Heart right ventricle (tissue), 16 donors: ENCODE results near the gene RFPL2. TPM values are rescaled to one million over a fixed set of nuclear protein-coding genes. Genes with fewer than 3 reads are reported as not detected.

Source experiments
- ATAC-seq, 8 donors: fragments of 200-7000 bp; cut with Tn5 transposase; one replicate each; pipeline ENCODE4 v1.9.1; 2020; ENCODE audit warnings: mild to moderate bottlenecking in 8 of 8, moderate library complexity in 8 of 8, moderate number of reproducible peaks in 1 of 8
- DNase-seq, 2 donors: peaks; one replicate each; pipeline ENCODE4 v3.0.0-alpha.2; 2020
- H3K27ac ChIP-seq, 10 donors: fragments of 200-600 bp; sonication (generic) in 2 of 10; one replicate each; pipeline versions ENCODE4 v1.5.0 to v1.8.0; 2020 to 2022; ENCODE audit warnings: mild to moderate bottlenecking in 3 of 10
- H3K27me3 ChIP-seq, 7 donors: fragments of 200-600 bp; one replicate each; pipeline ENCODE4 v1.8.0; 2021 to 2022; ENCODE audit warnings: mild to moderate bottlenecking in 2 of 7
- H3K36me3 ChIP-seq, 9 donors: fragments of 200-600 bp; sonication (generic) in 1 of 9; one replicate each; pipeline versions ENCODE4 v1.5.0 to v1.8.0; 2020 to 2022; ENCODE audit warnings: mild to moderate bottlenecking in 2 of 9
- H3K4me1 ChIP-seq, 9 donors: fragments of 200-600 bp; sonication (generic) in 1 of 9; one replicate each; pipeline versions ENCODE4 v1.5.0 to v1.8.0; 2020 to 2022; ENCODE audit warnings: mild to moderate bottlenecking in 4 of 9
- H3K4me3 ChIP-seq, 10 donors: fragments of 200-600 bp; sonication (generic) in 2 of 10; one replicate each; pipeline versions ENCODE4 v1.5.0 to v1.8.0; 2020 to 2022; ENCODE audit warnings: mild to moderate bottlenecking in 7 of 10, moderate library complexity in 2 of 10
- H3K9me3 ChIP-seq, 11 donors: fragments of 200-600 bp in 10 of 11; sonication (generic) in 2 of 11; one replicate each; pipeline versions ENCODE4 v1.5.0 to v1.8.0; 2013 to 2022; ENCODE audit warnings: mild to moderate bottlenecking in 2 of 11, control low read depth in 1 of 11, moderate library complexity in 1 of 11
- WGBS, 2 donors: extraction: QIAGEN DNeasy Blood & Tissue Kit; methylation state at CpG; one replicate each; pipeline ENCODE4 v1.1.7; 2013; ENCODE audit warnings: inconsistent platforms in 1 of 2; 5-methylcytosine and 5-hydroxymethylcytosine counted together
- intact Hi-C, 10 donors: fragments of 100-400 bp; cut with DNase I; formaldehyde crosslinking; loops; one replicate each; pipeline versions ENCODE4 v1.11.1 to v1.14.2; 2022
- polyA plus RNA-seq, 2 donors: library from polyadenylated mRNA; stranded (reverse); fragments of 200-250 nt; gene quantifications; one replicate each; pipeline ENCODE4 v1.2.3, GENCODE V29; 2013
- total RNA-seq, 10 donors: library from RNA; stranded (reverse); fragmentation: NEBNext Ultra II Directional in 3 of 10; extraction: Animal tissue kit (Norgen Biotek cat#: 25700) in 3 of 10; gene quantifications; one replicate each; pipeline versions ENCODE4 v1.2.1 to v1.2.4, GENCODE V29; 2021 to 2023
- TF ChIP-seq, protein P1 (sequence below), 9 donors: fragments of 200-600 bp; sonication (generic) in 2 of 9; IDR thresholded peaks; one replicate each; pipeline versions ENCODE4 v1.5.0 to v1.8.0; 2021 to 2022; ENCODE audit warnings: antibody characterized with exemption in 9 of 9, mild to moderate bottlenecking in 5 of 9, moderate library complexity in 1 of 9
- donor health status: Arrhythmogenic right ventricular cardiomyopathy.
- donor health status: ischemic (EF 13 %, LVEDD 7.1; RV severe dilation, severe dysfunction).
- donor health status: healthy with polysubstance abuse.
- donor health status: DM: no; HTN: yes; CAD: no.
- donor health status: DM: no; HTN: no; CAD: no.
- donor health status: ischemic (EF 25% LVEDD 6.9; RV normal size, moderate dysfunction).
- donor health status: ischemic (EF 25% LVEDD 5.7; RV mildly dilated, moderate dysfunction).
- donor health status: healthy.
- donor health status: DM: yes; HTN: yes; CAD: no.
- donor health status: Ischemic cardiomyopathy.
- donor health status: ischemic (EF 35%, LVEDD 5.7; RV mildly dilated, moderate dysfunction).
- donor health status: nonischemic (EF 11% LVEDD 7.7; RV severe dilation, severe dysfunction).
- donor health status: DM: yes; HTN: yes; CAD: no.
- donor health status: PGD.
- donor health status: ischemic (EF 29% LVEDD 5.4; RV normal size, mild dysfunction).
- donor health status: nonischemic (EF 23%, LVEDD 6.1; RV moderate dilation, normal function).

The RFPL2 gene
- total and polyA plus RNA-seq, 12 donors, result 0.03 TPM; not detected in 11

DNA sequence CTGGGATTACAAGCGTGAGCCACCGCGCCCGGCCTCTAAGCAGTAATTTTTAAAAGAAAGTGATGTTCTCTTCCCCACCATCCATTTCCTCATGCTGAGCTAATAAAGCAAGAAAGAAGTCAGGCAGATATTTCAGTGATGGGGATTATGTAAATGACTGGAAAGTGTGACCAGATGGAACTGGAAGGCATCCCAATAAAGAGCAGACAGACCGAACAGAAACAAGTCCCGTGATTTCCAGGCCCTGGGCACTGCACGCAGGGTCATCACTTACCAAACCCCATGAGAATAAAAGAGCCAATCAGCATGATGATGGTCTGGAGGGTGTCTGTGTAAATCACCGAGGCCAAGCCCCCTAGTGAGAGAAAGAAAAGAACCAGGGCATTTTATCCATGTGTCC lies 32.1 kb upstream of the RFPL2 start:
- DNase-seq (no peak), ATAC-seq (no peak)
- H3K27me3 ChIP-seq, result peaks cover 0 to 15% (median 4%) of the 10 kb centered on the region in 7 donors
- H3K9me3 ChIP-seq, result no peaks in the 10 kb centered on the region
- no peaks in the 10 kb centered on the region for H3K4me1 ChIP-seq
- H3K36me3 ChIP-seq, result no peaks in the 10 kb centered on the region
- no peak overlapping the region for H3K4me3 ChIP-seq
- TF ChIP-seq, protein P1, sequence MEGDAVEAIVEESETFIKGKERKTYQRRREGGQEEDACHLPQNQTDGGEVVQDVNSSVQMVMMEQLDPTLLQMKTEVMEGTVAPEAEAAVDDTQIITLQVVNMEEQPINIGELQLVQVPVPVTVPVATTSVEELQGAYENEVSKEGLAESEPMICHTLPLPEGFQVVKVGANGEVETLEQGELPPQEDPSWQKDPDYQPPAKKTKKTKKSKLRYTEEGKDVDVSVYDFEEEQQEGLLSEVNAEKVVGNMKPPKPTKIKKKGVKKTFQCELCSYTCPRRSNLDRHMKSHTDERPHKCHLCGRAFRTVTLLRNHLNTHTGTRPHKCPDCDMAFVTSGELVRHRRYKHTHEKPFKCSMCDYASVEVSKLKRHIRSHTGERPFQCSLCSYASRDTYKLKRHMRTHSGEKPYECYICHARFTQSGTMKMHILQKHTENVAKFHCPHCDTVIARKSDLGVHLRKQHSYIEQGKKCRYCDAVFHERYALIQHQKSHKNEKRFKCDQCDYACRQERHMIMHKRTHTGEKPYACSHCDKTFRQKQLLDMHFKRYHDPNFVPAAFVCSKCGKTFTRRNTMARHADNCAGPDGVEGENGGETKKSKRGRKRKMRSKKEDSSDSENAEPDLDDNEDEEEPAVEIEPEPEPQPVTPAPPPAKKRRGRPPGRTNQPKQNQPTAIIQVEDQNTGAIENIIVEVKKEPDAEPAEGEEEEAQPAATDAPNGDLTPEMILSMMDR (IDR thresholded peaks at IDR 0.05), result no peak
- 72 to 75% methylated on average over 8 of the region's 8 CpGs for WGBS, 2 donors
- no peak overlapping the region for H3K27ac ChIP-seq
- intact Hi-C loops, result no loop called here

DNA sequence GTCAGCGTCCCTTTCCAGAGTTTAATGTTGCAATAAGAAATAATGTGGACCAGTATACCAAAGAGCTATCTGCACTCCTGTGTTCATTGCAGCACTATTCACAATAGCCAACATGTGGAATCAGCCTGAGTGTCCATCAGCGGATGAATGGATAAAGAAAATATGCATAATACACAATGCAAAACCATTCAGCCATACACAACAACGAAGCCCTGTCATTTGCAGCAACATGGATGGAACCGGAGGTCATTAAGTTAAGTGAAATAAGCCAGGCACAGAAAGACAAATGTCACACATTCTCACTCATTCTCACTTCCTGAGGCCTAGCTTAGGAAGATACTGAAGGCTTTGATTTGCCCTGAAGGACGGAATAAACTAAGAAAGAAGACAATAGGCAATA lies 28.2 kb upstream of the RFPL2 start:
- intact Hi-C loops, result no loop called here
- ATAC-seq (no peak), DNase-seq (no peak)
- H3K27ac ChIP-seq, result no peak overlapping the region
- peaks cover 0 to 19% (median 4%) of the 10 kb centered on the region in 7 donors for H3K27me3 ChIP-seq
- WGBS, 2 donors, result 80 to 82% methylated on average over 5 of the region's 5 CpGs
- TF ChIP-seq, protein P1 (IDR thresholded peaks at IDR 0.05), result no peak
- no peaks in the 10 kb centered on the region for H3K4me1 ChIP-seq
- H3K9me3 ChIP-seq, result no peaks in the 10 kb centered on the region
- no peak overlapping the region for H3K4me3 ChIP-seq
- peaks cover 0 to 15% (median 0%) of the 10 kb centered on the region in 9 donors for H3K36me3 ChIP-seq

DNA sequence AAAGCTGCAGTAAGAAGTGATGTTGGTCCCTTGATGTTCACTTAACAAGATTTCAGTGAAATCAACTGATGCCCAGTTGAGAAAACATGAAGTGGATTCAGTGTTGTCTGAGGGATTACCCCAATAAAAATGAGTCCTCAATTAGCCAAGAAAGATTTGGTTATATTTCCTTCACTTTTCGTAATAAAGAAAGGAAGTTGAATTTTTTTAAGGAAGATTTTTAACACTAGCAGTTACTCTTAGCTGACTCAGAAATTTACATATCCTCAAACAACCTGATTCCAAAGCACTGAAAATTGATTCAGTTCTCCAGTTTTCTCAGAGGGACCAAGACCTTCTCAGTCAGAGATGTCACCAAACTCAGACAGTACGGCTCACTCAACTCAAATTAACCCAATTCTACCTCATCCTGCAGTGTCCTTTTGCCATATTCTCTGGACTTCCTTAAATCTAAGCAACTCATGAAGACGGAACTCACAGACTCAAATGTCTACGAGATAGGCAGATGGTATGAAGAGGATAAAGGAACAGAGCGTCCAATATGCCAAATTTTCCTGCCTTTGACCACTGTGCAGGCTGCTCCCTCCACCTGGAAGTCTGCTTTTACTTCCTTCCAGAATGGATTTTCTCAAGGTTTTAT lies 27.4 kb upstream of the RFPL2 start:
- Histone ChIP-seq H3K4me1 (no peaks in the 10 kb centered on the region), H3K4me3 (no peak overlapping the region), H3K36me3 (peaks cover 0 to 15% (median 0%) of the 10 kb centered on the region in 9 donors), H3K9me3 (no peaks in the 10 kb centered on the region), H3K27ac (no peak overlapping the region), H3K27me3 (peaks cover 0 to 19% (median 4%) of the 10 kb centered on the region in 7 donors)
- TF ChIP-seq, protein P1 (IDR thresholded peaks at IDR 0.05), result no peak
- DNase-seq, result no peak
- intact Hi-C loops, result no loop called here
- no peak for ATAC-seq
- 53 to 61% methylated on average over 5 of the region's 5 CpGs for WGBS, 2 donors

DNA sequence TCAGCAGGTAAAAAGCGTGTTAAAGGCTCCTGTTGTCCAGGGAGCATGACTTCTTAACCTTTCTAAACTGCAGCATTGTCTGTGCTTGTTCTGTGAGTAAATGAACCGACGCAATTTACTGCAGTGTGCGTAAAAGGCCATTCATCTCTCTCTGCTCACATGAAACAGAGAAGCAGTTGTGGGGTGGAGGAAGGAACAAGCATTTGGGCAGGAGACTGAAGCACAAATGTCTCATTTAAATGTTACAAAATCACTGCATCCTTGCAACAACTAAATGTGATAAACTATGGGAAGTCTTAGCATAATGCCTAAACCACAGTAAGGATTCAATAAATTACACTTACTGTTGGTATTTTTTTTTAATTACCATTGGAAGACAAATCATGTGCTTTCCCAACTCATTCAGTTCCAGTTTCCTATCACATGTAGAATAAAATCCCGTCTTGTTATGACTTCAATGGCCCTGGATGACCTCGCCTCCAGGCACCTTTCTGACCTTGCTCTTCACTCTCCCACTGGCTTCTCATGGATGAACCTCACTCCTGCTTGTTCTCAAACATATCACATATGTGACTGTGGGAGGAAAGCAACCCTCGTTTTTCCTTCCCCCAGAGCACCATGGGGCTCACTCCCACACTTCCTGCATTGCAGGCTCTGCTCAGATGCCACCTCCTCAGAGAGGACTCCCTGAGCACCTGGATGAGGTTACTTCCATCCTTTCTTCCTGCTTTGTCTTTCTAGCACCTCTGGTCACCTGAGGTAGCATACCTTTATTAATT lies 21.6 kb upstream of the RFPL2 start:
- no peak overlapping the region for H3K27ac ChIP-seq
- H3K36me3 ChIP-seq, result peaks cover 0 to 15% (median 0%) of the 10 kb centered on the region in 9 donors
- ATAC-seq (no peak), DNase-seq (no peak)
- intact Hi-C loops, result no loop called here
- no peaks in the 10 kb centered on the region for H3K27me3 ChIP-seq
- H3K4me3 ChIP-seq, result no peak overlapping the region
- peaks cover 0 to 6% (median 0%) of the 10 kb centered on the region in 9 donors for H3K4me1 ChIP-seq
- WGBS, 2 donors, result 68 to 74% methylated on average over 7 of the region's 7 CpGs
- TF ChIP-seq, protein P1 (IDR thresholded peaks at IDR 0.05), result no peak
- H3K9me3 ChIP-seq, result no peaks in the 10 kb centered on the region
